ENCODE measurements around the gene GRB2.

The GRB2 gene

DNA sequence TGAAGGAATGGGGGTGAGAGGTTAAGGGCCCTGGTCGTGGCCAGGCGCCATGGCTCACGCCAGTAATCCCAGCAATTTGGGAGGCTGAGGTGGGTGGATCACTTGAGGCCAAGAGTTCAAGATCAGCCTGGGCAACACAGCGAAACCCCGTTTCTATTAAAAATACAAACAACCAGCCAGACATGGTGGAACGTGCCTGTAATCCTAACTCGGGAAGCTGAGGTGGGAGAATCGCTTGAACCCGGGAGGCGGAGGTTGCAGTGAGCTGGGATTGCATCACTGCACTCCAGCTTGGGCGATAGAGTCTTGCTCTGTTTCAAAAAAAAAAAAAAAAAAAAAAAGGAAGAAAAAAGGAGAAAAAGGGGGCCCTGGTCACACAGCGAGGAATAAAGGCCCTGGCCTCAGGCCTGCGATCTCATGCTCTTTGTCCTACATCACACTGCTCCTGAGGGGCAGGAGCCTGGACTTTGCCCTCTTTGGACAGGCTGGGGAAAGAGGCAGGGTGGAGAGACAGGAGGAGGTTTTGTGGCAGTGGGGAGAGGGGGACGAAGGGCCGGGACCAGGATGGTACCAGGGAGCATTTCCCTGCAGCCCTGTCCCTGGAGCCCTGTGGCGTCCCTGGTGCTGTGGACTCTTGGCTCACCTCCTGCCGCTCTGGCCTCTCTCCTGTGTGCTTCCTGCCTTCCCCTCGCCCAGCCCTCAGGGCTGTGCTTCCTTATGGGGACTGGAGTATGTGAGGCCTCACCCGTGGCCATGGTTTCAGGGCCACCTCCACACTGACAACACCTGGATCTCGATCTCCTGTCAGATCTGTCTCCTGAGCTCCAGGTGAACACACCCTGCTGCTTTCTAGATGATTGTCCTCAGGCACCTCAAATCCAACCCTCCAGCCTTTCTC, 96.5 kb downstream of the GRB2 start:
- no peak for TF ChIP-seq GATA3 (IDR thresholded peaks at IDR 0.05; ENCODE audit: low read depth, low read length)
- no peak for TF ChIP-seq GATA2 (IDR thresholded peaks at IDR 0.05; ENCODE audit: low read depth, low read length)

DNA sequence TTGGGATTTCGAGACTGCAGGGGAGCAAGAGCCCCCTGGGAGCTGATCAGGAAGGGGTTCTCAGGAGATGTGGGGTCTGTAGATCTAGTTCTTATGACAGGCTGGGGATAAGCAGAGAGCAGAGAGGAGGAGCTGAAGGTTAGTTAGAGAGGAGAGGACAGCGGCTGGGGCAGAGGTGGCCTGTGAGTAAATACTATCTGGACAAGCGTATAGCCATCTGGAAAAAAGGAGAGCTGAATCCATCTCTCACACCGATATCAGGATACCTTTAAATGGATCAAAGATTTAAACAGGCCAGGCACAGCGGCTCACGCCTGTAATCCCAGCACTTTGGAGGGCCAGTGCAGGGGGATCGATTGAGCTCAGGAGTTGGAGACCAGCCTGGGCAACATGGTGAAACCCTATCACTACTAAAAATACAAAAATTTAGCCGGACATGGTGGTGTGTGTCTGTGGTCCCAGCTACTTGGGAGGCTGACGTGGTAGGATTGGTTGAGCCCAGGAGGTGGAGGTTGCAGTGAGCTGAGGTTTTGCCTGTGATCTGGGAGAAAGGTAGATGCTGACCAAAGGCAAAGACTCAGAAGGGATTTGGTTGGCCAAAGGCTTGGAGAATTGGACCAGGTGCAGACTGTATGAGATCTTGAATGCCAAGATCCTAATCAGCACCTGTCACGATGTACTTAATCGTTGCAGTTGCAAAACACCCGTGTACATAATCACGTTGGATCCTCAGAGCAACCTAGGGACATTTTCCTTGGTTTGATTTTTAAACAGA, 97.3 kb downstream of the GRB2 start:
- no peak for TF ChIP-seq GATA3 (IDR thresholded peaks at IDR 0.05; ENCODE audit: low read depth, low read length)
- no peak for TF ChIP-seq GATA2 (IDR thresholded peaks at IDR 0.05; ENCODE audit: low read depth, low read length)

DNA sequence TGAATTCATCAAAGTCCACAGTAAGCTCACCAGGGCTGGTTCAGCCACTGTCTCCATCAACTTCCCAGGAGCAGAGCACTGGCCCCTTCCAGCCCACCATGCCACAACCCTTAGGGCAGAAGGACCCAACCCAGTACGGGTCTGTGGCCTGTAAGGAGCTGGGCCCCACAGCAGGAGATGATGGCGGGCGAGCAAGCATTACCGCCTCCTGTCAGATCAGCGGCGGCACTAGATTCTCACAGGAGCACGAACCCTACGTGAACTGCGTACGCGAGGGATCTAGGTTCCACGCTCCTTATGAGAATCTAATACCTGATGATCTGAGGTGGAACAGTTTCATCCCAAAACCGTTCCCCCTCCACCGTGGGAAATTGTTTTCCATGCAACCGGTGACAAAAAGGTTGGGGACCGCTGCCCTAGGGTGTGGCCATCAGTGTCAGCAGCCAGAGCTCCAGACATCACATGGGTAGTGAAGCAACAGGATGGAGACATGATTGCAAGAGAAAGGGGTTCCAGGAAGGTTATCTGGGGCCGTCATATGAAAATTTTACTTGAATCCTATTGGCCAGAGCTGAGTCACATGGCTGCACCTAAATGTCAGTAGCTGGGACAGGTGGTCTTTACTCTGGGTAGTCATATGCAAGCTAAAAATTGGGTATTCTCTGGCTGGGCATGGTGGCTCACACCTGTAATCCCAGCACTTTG, 103.8 kb downstream of the GRB2 start:
- TF ChIP-seq GATA3 (IDR thresholded peaks at IDR 0.05; ENCODE audit: low read depth, low read length), result no peak
- TF ChIP-seq GATA2 (IDR thresholded peaks at IDR 0.05; ENCODE audit: low read depth, low read length), result no peak

DNA sequence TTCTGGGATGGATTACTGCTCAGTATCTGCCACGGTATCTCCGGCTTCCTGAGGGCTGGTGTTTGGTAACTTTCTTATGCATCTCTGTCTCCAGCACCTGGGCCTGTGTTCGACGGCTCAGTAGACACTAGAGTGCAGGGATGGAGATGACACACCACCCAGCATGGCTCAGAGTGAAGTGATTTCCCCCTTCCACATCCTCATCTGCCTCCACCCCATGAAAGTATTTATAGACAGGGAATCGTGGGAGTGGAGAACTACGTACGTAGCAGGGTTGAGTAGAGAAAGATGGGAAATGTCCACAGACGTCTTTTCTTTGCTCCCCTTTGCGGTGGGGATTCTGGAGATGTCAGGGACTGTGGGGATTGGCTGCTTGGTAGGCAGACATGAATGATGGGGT, 104.4 kb downstream of the GRB2 start:
- TF ChIP-seq GATA3 (IDR thresholded peaks at IDR 0.05; ENCODE audit: low read depth, low read length) (no peak), GATA2 (IDR thresholded peaks at IDR 0.05; ENCODE audit: low read depth, low read length) (no peak)

- TF ChIP-seq GATA3 (IDR thresholded peaks at IDR 0.05; ENCODE audit: low read depth, low read length) (no peak), GATA2 (IDR thresholded peaks at IDR 0.05; ENCODE audit: low read depth, low read length) (no peak)
Observed at GRCh38 chr17:75300280-75300679, 105.2 kb downstream of the GRB2 start.

DNA sequence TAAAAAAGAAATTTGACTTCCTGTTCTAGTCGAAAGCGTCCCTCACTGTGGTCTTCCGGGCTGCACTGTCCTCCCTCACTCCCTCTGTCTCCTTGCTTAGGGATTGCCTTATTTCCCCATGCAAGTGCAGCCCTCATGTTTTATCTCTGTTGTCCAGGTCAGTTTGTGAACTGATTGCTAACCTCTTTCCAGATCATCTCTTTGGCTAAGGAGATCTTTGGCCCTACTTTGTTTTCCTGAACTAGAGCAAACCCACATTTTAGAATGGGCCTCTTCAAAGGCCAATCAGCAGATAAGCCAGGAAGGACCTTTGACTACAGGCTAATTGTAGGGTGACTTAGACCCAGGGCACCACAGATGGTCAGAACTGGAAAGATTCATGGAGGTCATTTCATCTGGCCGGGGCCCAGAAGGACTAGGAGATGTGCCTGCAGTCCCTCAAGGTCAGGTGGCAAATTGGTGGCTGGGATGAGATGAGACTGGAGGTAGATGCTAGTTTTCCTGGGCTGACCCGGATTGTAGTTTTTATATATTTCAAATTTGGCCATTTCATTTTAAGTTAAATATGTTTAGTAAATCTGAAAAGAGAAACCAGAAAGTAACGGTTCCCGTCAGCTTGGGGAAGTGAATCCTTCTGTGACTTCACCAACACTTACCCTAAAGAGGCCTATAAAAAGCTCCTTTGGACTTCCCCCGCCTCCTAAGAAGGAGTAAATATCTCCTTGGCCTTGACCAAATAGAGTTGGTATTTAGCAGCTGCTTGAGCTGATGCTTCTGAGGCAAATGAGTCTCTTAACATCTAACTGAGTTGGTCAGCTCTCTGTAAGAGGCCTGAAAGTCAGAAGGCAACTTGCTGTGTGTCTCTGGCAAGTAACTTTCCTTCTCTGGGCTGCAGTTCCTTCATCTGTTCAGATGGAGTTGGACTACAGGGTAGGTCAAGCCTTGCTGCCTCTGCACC, 110.0 kb downstream of the GRB2 start:
- TF ChIP-seq GATA3 (IDR thresholded peaks at IDR 0.05; ENCODE audit: low read depth, low read length) (no peak), GATA2 (IDR thresholded peaks at IDR 0.05; ENCODE audit: low read depth, low read length) (no peak)

- TF ChIP-seq GATA3 (IDR thresholded peaks at IDR 0.05; ENCODE audit: low read depth, low read length), result no peak
- no peak for TF ChIP-seq GATA2 (IDR thresholded peaks at IDR 0.05; ENCODE audit: low read depth, low read length)
Observed at GRCh38 chr17:75289832-75290337, 115.6 kb downstream of the GRB2 start.

DNA sequence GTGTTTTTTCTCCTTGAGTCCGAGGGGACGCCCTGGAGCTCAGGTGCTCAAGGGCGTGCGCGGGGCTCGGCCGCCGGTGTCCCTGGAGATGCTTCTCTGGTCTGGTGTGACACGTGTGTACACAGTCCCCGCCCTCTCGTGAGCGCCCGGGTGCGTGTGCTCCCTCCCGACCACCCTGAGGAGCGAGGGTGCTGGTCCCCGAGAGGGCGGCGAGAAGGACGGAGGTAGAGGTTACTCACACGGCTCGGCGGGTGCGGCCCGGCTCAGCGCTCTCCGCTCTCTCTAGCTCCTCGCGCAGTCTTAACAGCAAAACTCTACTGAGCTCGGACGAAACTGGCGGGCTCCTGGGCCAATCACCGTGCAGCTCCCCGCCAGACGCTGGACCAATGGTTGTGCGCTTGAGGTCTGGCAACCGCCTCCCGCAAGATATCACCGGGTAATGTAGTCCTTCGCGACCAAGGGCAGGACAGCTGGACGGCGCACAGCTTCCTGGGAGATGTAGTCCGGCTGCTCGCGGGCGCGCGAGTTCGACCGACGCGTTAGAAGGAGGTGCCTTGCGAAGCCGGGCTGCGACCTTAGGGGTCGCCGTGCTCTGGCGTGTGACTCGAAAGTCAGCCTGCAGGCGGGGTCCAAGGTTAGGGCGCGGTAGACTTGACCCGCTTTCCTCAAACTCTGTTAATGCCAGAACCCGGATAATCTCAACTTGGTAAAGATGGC, 116.2 kb downstream of the GRB2 start, which contains the start of gene SLC25A19:
TSS of gene SLC25A19 (minus strand) at position 319 of the 717 bp plus-strand sequence. CDS start 2,669 bp downstream, outside the sequence.
- TF ChIP-seq GATA3 (IDR thresholded peaks at IDR 0.05; ENCODE audit: low read depth, low read length), result no peak
- no peak for TF ChIP-seq GATA2 (IDR thresholded peaks at IDR 0.05; ENCODE audit: low read depth, low read length)

DNA sequence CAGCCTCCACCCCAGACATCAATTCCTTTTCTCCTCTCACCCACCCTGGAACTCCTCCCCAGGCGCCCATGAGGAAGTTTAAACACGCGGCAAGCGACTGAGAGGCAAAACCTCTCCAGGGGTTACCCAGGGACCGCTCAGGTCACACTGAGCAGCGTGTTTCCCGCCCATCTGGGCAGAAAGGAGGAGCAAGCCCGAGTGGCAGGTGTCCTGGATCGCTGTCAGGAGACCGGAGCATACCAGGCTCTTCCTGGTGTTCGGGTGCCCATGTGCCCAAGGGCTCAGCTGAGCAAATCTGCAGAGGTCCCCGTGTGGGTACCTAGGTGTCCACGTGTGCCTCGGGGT, 116.7 kb downstream of the GRB2 start:
- TF ChIP-seq GATA3 (IDR thresholded peaks at IDR 0.05; ENCODE audit: low read depth, low read length), result no peak
- no peak for TF ChIP-seq GATA2 (IDR thresholded peaks at IDR 0.05; ENCODE audit: low read depth, low read length)

GRCh38 chr17:75288359-75288758, 117.1 kb downstream of the GRB2 start:
- TF ChIP-seq GATA2 (IDR thresholded peaks at IDR 0.05; ENCODE audit: low read depth, low read length), result no peak
- no peak for TF ChIP-seq GATA3 (IDR thresholded peaks at IDR 0.05; ENCODE audit: low read depth, low read length)

- TF ChIP-seq GATA2 (IDR thresholded peaks at IDR 0.05; ENCODE audit: low read depth, low read length) (no peak), GATA3 (IDR thresholded peaks at IDR 0.05; ENCODE audit: low read depth, low read length) (no peak)
Observed at GRCh38 chr17:75287221-75287620, 118.3 kb downstream of the GRB2 start.

GRCh38 chr17:75285123-75285522, 120.4 kb downstream of the GRB2 start:
- TF ChIP-seq GATA2 (IDR thresholded peaks at IDR 0.05; ENCODE audit: low read depth, low read length) (no peak), GATA3 (IDR thresholded peaks at IDR 0.05; ENCODE audit: low read depth, low read length) (no peak)

Measured in SH-SY5Y (cell line).